ENCODE results near the gene CYB561D2.

GRCh38 chr3:50358911-50359759, 8.5 kb downstream of the CYB561D2 start, which contains the start of gene TMEM115:
- TF ChIP-seq CTCF (IDR thresholded peaks at IDR 0.05): no peak
- no peak for TF ChIP-seq POLR2A (IDR thresholded peaks at IDR 0.05)

Measured in testis (tissue), 2 donors.